Activated naive CD8-positive, alpha-beta T cell treated with anti-CD3 and anti-CD28 coated beads, Interleukin-2, amount 50 U/mL, for 16 hours (primary cell): Measurements from ENCODE around the gene GMDS.

Source experiments
- DNase-seq: peaks from one replicate; pipeline ENCODE4 v3.0.0-alpha.2; 2020; ENCODE audit warnings: low read depth, low spot score

GMDS gene

GRCh38 chr6:1604158-1605003, 641.0 kb downstream of the GMDS start:
- peak; percentile 39 for DNase-seq

DNA sequence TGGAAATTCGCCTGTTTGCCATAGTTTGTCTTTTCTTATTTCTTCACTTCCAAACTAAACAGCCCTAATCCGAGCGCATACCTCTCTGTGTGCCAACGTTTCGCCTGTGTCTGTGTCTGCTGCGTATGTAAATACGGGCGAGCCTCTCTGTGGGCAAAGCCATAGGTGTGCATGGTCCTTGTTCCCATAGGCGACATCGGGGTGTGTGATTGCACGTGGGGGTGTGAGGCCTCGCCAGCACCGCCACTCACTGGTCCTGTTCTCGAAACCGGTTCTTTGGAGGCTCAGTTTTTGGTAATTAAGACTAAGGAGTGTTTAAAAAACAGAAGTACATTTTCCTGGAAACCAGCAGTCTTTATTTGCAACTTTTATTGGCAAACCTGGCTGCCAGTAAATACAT, 641.7 kb downstream of the GMDS start:
- DNase-seq = no peak

DNA sequence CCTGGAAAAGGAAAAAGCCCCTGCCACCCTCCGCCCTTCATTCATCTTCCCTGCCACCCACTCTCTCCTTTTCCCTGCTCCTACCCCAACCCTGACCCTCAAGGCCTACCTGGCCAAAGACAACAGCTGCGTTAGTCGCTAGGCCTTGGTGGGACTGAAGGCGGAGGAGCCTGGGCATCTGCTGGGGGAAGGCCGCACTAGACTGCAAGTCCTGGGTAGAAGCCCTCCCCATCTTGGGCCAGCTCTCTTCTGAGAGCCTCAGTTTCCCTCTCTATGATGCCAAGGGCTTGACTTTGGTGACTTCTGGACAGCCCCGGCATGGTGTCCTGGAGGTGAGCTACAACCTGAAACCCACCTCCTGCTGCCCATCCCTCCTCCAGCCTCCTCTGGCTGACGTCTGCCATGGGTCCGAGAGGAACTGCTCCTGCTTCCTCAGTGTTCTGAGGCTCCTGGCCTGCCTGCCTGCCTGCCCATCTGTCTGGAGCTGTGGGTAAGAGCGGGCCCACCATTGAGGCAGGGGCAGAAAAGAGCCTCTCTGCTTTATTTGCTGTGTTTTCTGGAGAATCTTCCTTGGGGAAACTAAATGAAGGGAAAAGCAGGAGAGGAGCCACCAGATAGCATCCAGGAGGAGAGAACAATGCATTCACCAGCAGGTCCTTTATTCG, 643.2 kb downstream of the GMDS start:
- no peak for DNase-seq

DNA sequence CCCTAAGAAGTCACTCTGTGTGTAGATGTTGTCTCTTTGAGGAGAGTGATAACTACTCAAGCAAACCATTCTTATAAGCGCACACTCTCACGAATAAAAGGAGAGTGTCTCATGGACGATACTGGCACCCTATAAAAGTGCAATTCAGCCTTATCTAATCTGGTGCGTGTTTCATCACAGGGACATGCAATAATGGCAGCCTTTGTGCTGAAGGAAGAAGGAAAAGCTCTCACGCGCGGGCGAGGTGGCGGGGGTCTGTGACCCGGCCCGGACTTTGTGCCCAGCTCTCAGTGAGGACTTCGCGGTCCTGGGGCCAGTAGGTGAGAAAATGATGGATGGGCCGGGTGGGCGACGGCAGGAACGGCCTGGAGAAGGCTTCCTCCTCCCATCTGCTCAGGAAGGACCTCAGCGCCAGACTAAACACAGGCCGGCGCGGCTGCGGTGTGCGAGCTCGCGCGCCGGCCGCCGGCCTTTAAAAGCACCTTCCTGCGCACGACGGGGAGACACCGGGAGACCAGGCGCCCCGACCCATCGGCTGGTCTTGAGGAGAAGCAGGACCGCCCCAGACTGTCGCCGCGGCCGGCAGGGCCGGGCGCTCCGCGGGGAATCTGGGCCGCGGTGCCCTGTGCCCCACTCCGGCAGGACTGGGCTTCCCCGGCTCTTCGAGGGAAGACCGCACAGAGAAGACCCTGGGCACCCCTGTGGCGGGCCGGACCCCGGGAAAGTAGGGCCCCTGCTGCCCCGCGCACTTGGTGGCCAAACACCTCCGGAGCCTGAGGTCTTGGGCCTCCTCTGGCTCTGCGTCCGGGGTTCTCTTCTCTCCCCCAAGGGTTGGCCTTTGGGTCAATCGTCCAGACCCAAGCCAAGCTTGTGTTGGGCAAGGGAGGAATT, 644.0 kb downstream of the GMDS start:
- DNase-seq = no peak

- DNase-seq = no peak
Measured at GRCh38 chr6:1600764-1601157, 644.6 kb downstream of the GMDS start.

GRCh38 chr6:1600063-1600763, 645.2 kb downstream of the GMDS start:
- DNase-seq = no peak

- DNase-seq = no peak
Measured at GRCh38 chr6:1599469-1599868, 645.9 kb downstream of the GMDS start.

DNA sequence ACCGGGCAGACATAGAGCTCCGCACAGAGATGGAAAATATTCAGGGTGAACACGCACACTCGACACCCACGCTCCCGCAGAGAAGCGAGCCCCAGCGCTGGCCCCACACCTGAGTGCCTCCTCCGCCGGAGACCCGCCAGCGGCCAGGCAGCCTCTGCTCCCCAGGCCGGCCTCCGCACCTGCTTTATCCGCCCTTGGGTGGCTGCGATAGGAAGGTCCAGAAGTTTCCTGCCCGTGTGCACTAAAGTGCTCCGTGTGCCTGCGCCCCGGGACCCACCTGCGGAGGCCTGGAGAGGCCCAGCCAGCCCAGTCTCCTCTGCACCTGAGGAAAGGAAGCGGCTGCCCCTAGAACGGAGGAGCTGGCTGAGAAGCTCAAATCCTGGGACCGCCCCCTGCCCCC, 646.5 kb downstream of the GMDS start:
- no peak for DNase-seq

GRCh38 chr6:1598433-1598832, 647.0 kb downstream of the GMDS start:
- DNase-seq = no peak

- DNase-seq = no peak
Measured at GRCh38 chr6:1597924-1598323, 647.5 kb downstream of the GMDS start.

- no peak for DNase-seq
Measured at GRCh38 chr6:1597121-1597744, 648.2 kb downstream of the GMDS start.

- DNase-seq = peak; percentile 46
Measured at GRCh38 chr6:1596088-1596852, 649.1 kb downstream of the GMDS start.

GRCh38 chr6:1595271-1596087, 649.9 kb downstream of the GMDS start:
- DNase-seq = no peak

DNA sequence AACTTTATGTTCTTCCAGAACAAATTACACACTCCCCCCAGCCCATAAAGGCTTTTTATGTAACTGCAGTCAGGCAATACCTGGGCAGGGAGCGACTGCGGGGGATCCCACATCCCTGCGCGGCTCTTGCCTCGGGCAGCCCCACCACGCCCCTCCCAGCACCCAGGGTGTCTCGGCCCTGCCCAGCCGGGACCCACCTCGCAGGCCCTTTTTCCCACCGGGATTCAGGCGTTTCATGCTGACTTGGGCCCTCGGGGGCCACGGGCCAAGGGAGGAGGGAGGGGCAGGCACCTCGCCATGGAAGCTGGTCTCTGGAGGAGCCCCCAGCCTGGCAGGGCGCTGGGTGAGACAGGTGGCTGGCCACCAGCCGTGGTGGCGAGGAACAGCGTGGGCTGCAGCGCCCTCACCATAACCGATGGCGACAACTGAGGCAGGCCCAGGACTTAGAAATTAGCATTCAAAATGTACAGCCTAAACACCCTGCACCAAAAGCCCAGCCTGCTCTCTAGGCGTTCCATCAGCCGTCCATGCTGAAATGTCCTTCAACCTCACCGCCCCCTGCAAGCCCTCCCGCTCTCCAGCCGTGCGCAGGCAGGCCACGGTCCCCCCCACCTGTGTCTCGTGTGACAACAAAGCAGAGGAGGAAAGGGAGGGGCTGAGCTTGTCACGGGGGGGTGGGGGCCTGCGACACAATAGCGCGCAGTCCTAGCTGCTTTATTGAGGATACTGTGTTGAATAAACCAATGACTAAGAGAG, 650.8 kb downstream of the GMDS start:
- DNase-seq = no peak

DNA sequence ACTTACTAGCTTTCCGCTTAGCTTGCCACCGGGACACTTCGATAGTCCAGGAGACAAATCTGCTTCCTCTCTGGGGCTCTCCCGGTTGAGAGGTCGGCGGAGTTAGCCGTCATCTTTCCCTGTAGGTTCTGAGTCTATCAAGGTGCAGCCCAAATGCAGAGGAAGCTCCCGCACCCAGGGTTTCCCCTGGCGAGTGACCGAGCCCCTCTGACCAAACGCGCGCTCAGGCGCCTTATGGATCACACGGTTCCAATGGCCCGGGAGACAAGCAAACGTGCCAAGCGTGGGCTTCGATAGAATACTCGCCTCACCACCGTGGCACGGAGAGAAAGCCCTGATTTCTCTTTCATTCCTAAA, 651.5 kb downstream of the GMDS start:
- no peak for DNase-seq

DNA sequence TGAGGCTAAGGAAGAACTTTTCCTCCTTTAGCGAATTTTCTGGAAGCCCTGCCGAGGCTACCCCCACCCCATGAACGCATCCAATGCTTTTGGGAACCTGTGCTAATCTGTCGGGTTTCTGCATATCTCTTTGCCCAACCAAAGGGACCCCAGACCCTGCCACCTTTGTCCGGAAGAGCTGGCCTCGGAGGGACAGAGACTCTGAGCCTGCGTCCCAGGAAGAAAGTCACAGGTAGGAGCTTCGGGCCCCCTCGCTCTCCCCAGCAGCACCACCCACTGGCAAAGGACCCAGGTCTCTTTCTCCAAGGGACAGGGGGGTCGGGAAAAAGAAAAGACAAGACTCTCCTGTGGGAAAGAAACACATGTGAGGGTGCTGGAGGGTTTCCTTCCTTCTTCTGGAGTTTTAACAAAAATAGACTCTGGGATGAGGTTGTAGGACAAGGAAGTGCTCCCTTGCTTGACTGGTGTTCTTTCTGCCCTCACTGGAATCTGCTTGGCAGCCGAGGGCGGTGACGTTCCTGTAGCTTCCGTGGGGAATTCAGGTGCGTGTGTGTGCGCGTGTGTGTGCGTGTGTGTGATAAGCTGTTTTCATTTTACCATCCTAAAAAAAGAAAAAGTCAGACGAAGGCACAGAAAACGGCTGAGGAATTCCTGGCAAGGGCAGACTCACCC, 652.0 kb downstream of the GMDS start:
- no peak for DNase-seq

GRCh38 chr6:1592852-1593251, 652.6 kb downstream of the GMDS start:
- DNase-seq = no peak

GRCh38 chr6:1591926-1592325, 653.5 kb downstream of the GMDS start:
- DNase-seq = no peak
